GM18520 (cell line): ENCODE data around the gene SLC20A1.

Experiments
- ATAC-seq: cut with Tn5 transposase; IDR thresholded peaks from one replicate; pipeline ENCODE4 v1.9.1; 2021; ENCODE audit not compliant: unreplicated experiment

SLC20A1 gene

GRCh38 chr2:112682101-112682500, 36.4 kb downstream of the SLC20A1 start:
- no peak for ATAC-seq

GRCh38 chr2:112683550-112684414, 38.0 kb downstream of the SLC20A1 start:
- ATAC-seq = no peak

DNA sequence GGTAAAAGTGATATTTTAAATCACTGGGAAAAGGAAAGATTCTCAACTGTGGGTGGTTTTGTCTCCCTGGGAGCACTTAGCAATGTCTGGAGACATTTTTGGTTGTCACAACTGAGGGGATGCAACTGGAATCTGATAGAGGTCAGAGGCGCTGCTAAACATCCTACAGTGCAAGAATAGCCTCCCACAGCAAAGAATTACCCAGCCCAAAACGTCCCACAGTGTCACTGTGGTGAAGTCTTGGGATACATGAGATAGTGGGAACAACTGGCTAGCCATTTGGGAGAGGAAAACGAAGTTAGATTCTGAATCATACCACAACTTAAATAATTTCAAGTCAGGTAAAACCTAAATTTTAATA, 38.7 kb downstream of the SLC20A1 start:
- ATAC-seq = no peak

DNA sequence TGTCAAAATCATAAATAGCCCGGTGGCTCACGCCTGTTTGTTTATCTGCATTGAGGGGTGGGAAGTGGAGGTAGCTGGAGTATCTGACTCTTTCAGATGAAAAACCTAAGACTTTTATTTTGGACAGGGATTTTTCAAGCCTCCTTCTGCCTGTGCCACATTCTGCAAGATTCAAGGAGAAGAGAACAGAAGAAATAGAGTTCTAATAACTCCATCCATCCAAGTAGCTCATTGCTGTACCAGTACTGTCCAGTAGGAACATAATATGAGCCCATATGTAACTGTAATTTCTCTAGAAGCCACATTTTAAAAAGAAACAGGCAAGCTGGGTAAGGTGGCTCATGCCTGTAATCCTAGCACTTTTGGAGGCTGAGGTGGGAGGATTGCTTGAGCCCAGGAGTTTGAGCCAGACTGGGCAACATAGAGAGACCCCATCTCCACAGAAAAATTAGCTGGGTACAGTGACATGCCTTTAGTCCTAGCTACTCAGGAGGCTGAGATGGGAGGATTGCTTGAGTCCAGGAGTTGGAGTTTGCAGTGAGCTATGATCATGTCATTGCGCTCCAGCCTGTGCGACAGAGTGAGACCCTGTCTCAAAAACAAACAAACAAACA, 39.6 kb downstream of the SLC20A1 start:
- ATAC-seq = no peak

GRCh38 chr2:112686348-112687217, 40.8 kb downstream of the SLC20A1 start:
- no peak for ATAC-seq

DNA sequence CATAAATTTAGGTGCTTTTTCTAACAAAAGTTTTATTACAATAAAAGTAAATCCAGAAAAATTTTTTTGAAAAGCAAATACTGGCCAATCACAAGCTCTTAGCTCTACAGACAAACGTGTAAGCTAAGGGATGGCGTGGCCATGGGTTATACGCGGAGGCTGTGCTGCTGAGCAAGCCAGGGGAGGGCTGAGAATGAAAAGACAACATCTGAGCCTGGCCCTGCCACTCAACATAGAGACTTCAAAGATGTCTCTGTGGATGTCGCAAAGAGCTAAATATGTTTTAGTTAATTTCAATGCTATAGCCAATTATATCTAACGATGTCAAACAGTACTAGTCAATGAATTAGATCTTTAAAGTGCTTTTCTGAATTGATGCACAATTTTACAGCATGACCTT, 41.8 kb downstream of the SLC20A1 start:
- ATAC-seq = no peak

DNA sequence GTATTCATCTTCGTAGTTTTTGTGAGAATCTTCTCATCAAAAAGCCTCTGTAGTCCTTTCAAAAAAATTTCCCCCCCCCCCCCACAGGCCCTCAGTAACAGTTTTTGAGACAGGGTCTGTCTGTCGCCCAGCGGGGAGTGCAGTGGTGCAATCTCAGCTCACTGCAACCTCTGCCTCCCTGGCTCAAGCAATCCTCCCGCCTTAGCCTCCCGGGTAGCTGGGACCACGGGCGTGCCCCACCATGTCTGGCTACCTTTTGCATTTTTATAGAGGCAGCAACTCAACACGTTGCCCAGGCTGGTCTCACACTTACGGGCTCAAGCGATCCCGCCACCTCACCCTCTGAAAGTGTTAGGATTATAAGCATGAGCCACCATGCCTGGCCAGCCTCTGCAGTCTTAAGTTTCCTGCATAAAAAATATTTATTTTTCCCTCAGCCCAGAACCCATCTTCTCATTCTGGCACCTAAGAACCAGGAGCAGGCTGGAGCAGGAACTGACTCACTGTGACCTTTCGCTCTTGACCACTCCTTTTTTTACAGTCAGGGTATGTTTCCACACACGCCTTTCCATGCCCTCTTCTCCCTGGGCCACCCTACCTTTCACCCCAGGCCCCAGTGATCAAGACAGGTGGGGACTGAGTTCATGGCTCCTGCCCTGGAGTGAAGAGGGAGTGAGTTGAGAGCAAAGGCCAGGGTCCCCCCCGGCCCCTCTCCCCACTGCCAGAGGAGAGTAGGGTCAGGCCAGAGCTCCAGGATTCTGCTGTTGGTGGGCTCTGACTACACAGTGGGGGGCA, 42.5 kb downstream of the SLC20A1 start:
- ATAC-seq = no peak

GRCh38 chr2:112690853-112691401, 45.2 kb downstream of the SLC20A1 start:
- ATAC-seq = no peak

- ATAC-seq = no peak
Observed at GRCh38 chr2:112691881-112692281, 46.1 kb downstream of the SLC20A1 start.

DNA sequence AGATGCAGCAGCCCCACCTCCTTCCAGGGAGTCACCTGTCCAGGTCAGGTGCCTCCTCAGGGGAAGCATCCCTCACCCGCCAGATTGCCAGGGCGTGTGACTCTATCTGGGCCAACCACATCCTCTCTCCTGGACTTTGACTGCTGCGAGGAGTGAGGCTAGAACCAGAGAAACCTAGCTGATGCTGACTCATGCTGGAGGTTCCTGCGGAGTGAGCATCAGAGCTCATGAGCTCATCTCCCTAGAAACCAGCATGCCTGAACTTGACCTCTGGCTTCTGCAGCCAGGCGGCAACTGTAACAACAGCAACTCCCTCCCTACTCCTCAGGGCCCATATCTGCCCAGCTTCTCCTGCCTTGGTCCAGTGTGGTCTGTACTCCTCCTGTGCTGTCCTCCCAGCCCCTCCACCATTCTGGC, 46.8 kb downstream of the SLC20A1 start:
- ATAC-seq = peak; percentile 92

- ATAC-seq = no peak
Observed at GRCh38 chr2:112692918-112693317, 47.2 kb downstream of the SLC20A1 start.

GRCh38 chr2:112693596-112693995, 47.9 kb downstream of the SLC20A1 start:
- ATAC-seq = no peak

- ATAC-seq = no peak
Observed at GRCh38 chr2:112694182-112694581, 48.4 kb downstream of the SLC20A1 start.

GRCh38 chr2:112698834-112699515, 53.2 kb downstream of the SLC20A1 start:
- no peak for ATAC-seq

- ATAC-seq = no peak
Observed at GRCh38 chr2:112699984-112700667, 54.4 kb downstream of the SLC20A1 start.

GRCh38 chr2:112701052-112701451, 55.3 kb downstream of the SLC20A1 start:
- ATAC-seq = no peak

- no peak for ATAC-seq
Observed at GRCh38 chr2:112703684-112704083, 57.9 kb downstream of the SLC20A1 start.

GRCh38 chr2:112705575-112705974, 59.8 kb downstream of the SLC20A1 start:
- no peak for ATAC-seq

GRCh38 chr2:112706170-112706664, 60.5 kb downstream of the SLC20A1 start:
- no peak for ATAC-seq
